ENCODE measurements around the gene KRT33A.
"Not testable (repeated sequence)": the region's sequence is repeated elsewhere in the genome, so short reads cannot be mapped to it uniquely, and the experiment has no call there.

The KRT33A gene

GRCh38 chr17:41360296-41360995, 9.8 kb upstream of the KRT33A start:
- DNase-seq: no peak

GRCh38 chr17:41354536-41354935, 3.9 kb upstream of the KRT33A start:
- DNase-seq: no peak

- DNase-seq: no peak
These were observed 2.2 kb upstream of the KRT33A start for GRCh38 chr17:41352597-41353366.

GRCh38 chr17:41351177-41351576, 549 bp upstream of the KRT33A start:
- DNase-seq: no peak

GRCh38 chr17:41347869-41348760, 2.5 kb downstream of the KRT33A start:
- DNase-seq: no peak

GRCh38 chr17:41346421-41346820, 4.2 kb downstream of the KRT33A start:
- DNase-seq: not testable (repeated sequence)

GRCh38 chr17:41345992-41346391, 4.6 kb downstream of the KRT33A start:
- DNase-seq: no peak

- DNase-seq: no peak
These were observed 7.6 kb downstream of the KRT33A start for GRCh38 chr17:41343029-41343428.

GRCh38 chr17:41340934-41341861, 9.4 kb downstream of the KRT33A start:
- no peak for DNase-seq

GRCh38 chr17:41340494-41340893, 10.1 kb downstream of the KRT33A start:
- no peak for DNase-seq

- DNase-seq: no peak
These were observed 11.0 kb downstream of the KRT33A start for GRCh38 chr17:41339571-41340172.

- DNase-seq: no peak
These were observed 11.6 kb downstream of the KRT33A start for GRCh38 chr17:41338961-41339485.

GRCh38 chr17:41335747-41336146, 14.9 kb downstream of the KRT33A start:
- no peak for DNase-seq

GRCh38 chr17:41334385-41335305, 16.0 kb downstream of the KRT33A start:
- no peak for DNase-seq

GRCh38 chr17:41333836-41334235, 16.8 kb downstream of the KRT33A start:
- no peak for DNase-seq

- no peak for DNase-seq
These were observed 17.5 kb downstream of the KRT33A start for GRCh38 chr17:41333098-41333497.

- no peak for DNase-seq
These were observed 18.4 kb downstream of the KRT33A start for GRCh38 chr17:41332239-41332638.

- DNase-seq: no peak
These were observed 19.0 kb downstream of the KRT33A start for GRCh38 chr17:41331606-41332005.

GRCh38 chr17:41329279-41329948, 21.2 kb downstream of the KRT33A start:
- DNase-seq: peak; percentile 48 to 77

GRCh38 chr17:41328207-41328606, 22.4 kb downstream of the KRT33A start:
- no peak for DNase-seq
